Measurements from ENCODE around the gene HPCA. TPM values are rescaled to one million over a fixed set of nuclear protein-coding genes. Genes with fewer than 3 reads are reported as not detected.

Gene HPCA
- total RNA-seq, 1 donor from 2014 or later = not detected

DNA sequence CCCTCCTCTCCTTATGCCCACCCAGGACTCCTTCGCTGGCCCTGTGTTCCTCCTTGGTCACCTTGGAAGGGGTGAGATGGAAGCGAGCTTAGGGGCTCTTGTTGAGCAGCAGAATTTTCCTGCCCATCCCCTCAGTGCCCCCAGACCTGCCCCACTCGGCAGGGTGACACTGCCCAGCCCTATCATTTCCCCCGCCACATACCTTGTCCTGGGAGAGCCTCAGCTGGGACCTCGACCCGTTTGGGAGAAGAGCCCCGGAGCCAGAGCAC lies 14.2 kb upstream of the HPCA start:
- no peak overlapping the region for H3K4me2 ChIP-seq (ENCODE audit: low read length)
- H3K4me3 Mint-ChIP-seq (ENCODE audit: unreplicated experiment) = no peak overlapping the region

DNA sequence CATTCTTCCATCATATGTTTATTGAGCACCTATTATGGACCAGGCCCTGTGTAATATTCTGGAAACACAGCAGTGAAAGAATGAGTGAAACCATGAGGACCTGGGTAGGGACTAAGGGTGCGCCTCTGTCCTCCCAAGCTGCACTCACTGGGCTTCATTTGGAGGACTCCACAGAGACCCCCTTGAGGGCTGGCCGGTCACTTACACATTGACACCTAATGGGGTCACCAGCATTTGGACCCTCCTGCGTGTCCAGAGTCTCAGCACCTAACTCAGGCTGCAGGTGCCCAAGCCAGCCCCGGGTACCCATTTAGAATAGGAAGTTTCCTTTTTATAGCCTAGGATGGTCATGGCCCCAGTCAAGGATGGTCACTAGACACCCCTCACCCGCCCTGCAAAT lies 12.8 kb upstream of the HPCA start:
- Histone ChIP-seq H3K4me1 (ENCODE audit: insufficient read depth, low read length) (peaks cover 5% of the 10 kb centered on the region), H4K20me1 (ENCODE audit: insufficient read depth, low read length) (peaks cover 5% of the 10 kb centered on the region), H3K9ac (ENCODE audit: low read length) (no peak overlapping the region), H3K4me3 (ENCODE audit: insufficient read depth, low read depth, low read length) (no peak overlapping the region), H3K4me2 (ENCODE audit: low read length) (no peak overlapping the region), H3K36me3 (ENCODE audit: insufficient read depth, low read length) (no peaks in the 10 kb centered on the region), H3K9me3 (ENCODE audit: insufficient read depth, low read depth, low read length) (no peaks in the 10 kb centered on the region), H3K27ac (ENCODE audit: low read depth, low read length) (no peak overlapping the region), H3K27me3 (ENCODE audit: insufficient read depth, low read length) (peaks cover 14% of the 10 kb centered on the region), H2AFZ (ENCODE audit: low read depth, low read length) (no peak overlapping the region), H3K79me2 (ENCODE audit: insufficient read depth, low read length) (no peaks in the 10 kb centered on the region)
- no peak overlapping the region for H3K27ac Mint-ChIP-seq (ENCODE audit: unreplicated experiment)
- no peak overlapping the region for H3K4me3 Mint-ChIP-seq (ENCODE audit: unreplicated experiment)
- FAIRE-seq (no peak), DNase-seq (ENCODE audit: low read depth) (no peak)
- H3K4me1 Mint-ChIP-seq (ENCODE audit: low read depth, unreplicated experiment) = no peaks in the 10 kb centered on the region
- H3K36me3 Mint-ChIP-seq (ENCODE audit: low read depth, unreplicated experiment) = peaks cover 8% of the 10 kb centered on the region
- H3K9me3 Mint-ChIP-seq (ENCODE audit: unreplicated experiment) = no peaks in the 10 kb centered on the region
- TF ChIP-seq, protein P1, sequence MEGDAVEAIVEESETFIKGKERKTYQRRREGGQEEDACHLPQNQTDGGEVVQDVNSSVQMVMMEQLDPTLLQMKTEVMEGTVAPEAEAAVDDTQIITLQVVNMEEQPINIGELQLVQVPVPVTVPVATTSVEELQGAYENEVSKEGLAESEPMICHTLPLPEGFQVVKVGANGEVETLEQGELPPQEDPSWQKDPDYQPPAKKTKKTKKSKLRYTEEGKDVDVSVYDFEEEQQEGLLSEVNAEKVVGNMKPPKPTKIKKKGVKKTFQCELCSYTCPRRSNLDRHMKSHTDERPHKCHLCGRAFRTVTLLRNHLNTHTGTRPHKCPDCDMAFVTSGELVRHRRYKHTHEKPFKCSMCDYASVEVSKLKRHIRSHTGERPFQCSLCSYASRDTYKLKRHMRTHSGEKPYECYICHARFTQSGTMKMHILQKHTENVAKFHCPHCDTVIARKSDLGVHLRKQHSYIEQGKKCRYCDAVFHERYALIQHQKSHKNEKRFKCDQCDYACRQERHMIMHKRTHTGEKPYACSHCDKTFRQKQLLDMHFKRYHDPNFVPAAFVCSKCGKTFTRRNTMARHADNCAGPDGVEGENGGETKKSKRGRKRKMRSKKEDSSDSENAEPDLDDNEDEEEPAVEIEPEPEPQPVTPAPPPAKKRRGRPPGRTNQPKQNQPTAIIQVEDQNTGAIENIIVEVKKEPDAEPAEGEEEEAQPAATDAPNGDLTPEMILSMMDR (IDR thresholded peaks at IDR 0.05; ENCODE audit: insufficient read depth, low read depth, low read length) = no peak
- no peak for TF ChIP-seq EZH2 (IDR thresholded peaks at IDR 0.05; ENCODE audit: insufficient read depth, low read length)
- H3K27me3 Mint-ChIP-seq (ENCODE audit: low read depth, unreplicated experiment) = peaks cover 66% of the 10 kb centered on the region

More for the DNA sequence above, 14.2 kb upstream of the HPCA start:
- FAIRE-seq (no peak), DNase-seq (ENCODE audit: low read depth) (no peak)
- Histone ChIP-seq H3K27ac (ENCODE audit: low read depth, low read length) (no peak overlapping the region), H3K79me2 (ENCODE audit: insufficient read depth, low read length) (no peaks in the 10 kb centered on the region), H3K4me1 (ENCODE audit: insufficient read depth, low read length) (peaks cover 5% of the 10 kb centered on the region), H2AFZ (ENCODE audit: low read depth, low read length) (no peak overlapping the region), H3K9me3 (ENCODE audit: insufficient read depth, low read depth, low read length) (no peaks in the 10 kb centered on the region), H4K20me1 (ENCODE audit: insufficient read depth, low read length) (peaks cover 5% of the 10 kb centered on the region), H3K4me3 (ENCODE audit: insufficient read depth, low read depth, low read length) (no peak overlapping the region), H3K36me3 (ENCODE audit: insufficient read depth, low read length) (no peaks in the 10 kb centered on the region), H3K27me3 (ENCODE audit: insufficient read depth, low read length) (peaks cover 5% of the 10 kb centered on the region), H3K9ac (ENCODE audit: low read length) (no peak overlapping the region)
- Mint-ChIP-seq H3K36me3 (ENCODE audit: low read depth, unreplicated experiment) (peaks cover 10% of the 10 kb centered on the region), H3K9me3 (ENCODE audit: unreplicated experiment) (no peaks in the 10 kb centered on the region), H3K4me1 (ENCODE audit: low read depth, unreplicated experiment) (no peaks in the 10 kb centered on the region), H3K27ac (ENCODE audit: unreplicated experiment) (no peak overlapping the region), H3K27me3 (ENCODE audit: low read depth, unreplicated experiment) (peaks cover 64% of the 10 kb centered on the region)
- TF ChIP-seq EZH2 (IDR thresholded peaks at IDR 0.05; ENCODE audit: insufficient read depth, low read length) = no peak
- TF ChIP-seq, protein P1 (IDR thresholded peaks at IDR 0.05; ENCODE audit: insufficient read depth, low read depth, low read length) = no peak

DNA sequence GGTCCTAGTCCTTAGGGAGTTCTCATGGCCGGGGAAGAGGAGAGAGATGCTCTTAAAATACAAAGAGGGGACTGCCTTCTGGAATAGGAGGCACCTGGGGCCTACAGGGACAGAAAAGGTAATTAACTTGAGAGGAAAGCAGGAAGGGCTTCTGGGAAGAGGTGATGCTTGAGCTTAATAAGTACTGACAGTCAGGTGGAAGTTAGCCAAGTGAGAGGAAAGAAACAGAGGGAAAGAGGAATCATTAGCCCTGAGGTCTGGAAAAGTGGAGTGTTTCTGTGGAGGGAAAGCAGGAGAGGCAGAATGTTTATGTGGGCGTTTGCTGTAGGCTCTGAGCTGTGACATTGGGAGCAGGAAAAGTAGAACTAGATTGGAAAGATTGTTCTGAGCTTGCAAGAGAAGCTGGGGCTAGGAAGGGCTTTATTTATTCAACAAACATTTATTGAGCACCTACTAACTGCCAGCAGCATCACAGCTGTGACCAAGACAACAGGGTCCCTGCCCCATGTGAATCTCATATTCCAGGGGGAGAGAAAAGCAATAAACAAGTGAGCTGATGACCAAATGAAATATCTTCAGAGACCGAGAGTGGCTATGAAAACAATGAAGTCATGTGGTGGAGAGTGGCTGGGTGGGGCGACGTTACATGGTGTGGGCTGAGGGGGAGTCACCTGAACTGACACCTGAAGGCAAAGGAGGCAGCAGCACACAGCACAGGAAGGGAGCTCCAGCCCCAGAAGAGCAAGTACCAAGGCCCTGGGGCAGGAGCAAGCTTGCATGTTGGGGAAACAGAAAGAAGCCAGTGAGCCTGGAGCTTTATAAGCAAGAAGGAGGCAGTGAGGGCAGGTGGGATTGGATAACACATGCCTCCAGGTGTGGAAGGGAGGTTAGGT lies 11.2 kb upstream of the HPCA start:
- no peak overlapping the region for H3K9ac ChIP-seq (ENCODE audit: low read length)
- no peak overlapping the region for H3K27ac Mint-ChIP-seq (ENCODE audit: unreplicated experiment)
- H3K36me3 Mint-ChIP-seq (ENCODE audit: low read depth, unreplicated experiment) = no peaks in the 10 kb centered on the region
- no peaks in the 10 kb centered on the region for H3K9me3 ChIP-seq (ENCODE audit: insufficient read depth, low read depth, low read length)
- no peak overlapping the region for H3K4me3 ChIP-seq (ENCODE audit: insufficient read depth, low read depth, low read length)
- H3K27ac ChIP-seq (ENCODE audit: low read depth, low read length) = no peak overlapping the region
- peaks cover 5% of the 10 kb centered on the region for H4K20me1 ChIP-seq (ENCODE audit: insufficient read depth, low read length)
- peaks cover 51% of the 10 kb centered on the region for H3K27me3 Mint-ChIP-seq (ENCODE audit: low read depth, unreplicated experiment)
- peaks cover 5% of the 10 kb centered on the region for H3K4me1 ChIP-seq (ENCODE audit: insufficient read depth, low read length)
- DNase-seq (ENCODE audit: low read depth) (no peak), FAIRE-seq (no peak)
- H3K79me2 ChIP-seq (ENCODE audit: insufficient read depth, low read length) = no peaks in the 10 kb centered on the region
- TF ChIP-seq EZH2 (IDR thresholded peaks at IDR 0.05; ENCODE audit: insufficient read depth, low read length) = no peak
- TF ChIP-seq, protein P1 (IDR thresholded peaks at IDR 0.05; ENCODE audit: insufficient read depth, low read depth, low read length) = no peak
- H2AFZ ChIP-seq (ENCODE audit: low read depth, low read length) = no peak overlapping the region
- H3K4me3 Mint-ChIP-seq (ENCODE audit: unreplicated experiment) = peak overlapping the region; percentile 5
- no peaks in the 10 kb centered on the region for H3K4me1 Mint-ChIP-seq (ENCODE audit: low read depth, unreplicated experiment)
- no peaks in the 10 kb centered on the region for H3K36me3 ChIP-seq (ENCODE audit: insufficient read depth, low read length)
- no peaks in the 10 kb centered on the region for H3K9me3 Mint-ChIP-seq (ENCODE audit: unreplicated experiment)
- H3K4me2 ChIP-seq (ENCODE audit: low read length) = no peak overlapping the region
- H3K27me3 ChIP-seq (ENCODE audit: insufficient read depth, low read length) = peaks cover 17% of the 10 kb centered on the region
